Gastroesophageal sphincter (tissue), 4 donors: ENCODE measurements around the gene TMEM178B. TPM values are rescaled to one million over a fixed set of nuclear protein-coding genes. Genes with fewer than 3 reads are reported as not detected.

ENCODE experiments used
- ATAC-seq: fragments of 150-250 bp; one replicate; pipeline ENCODE4 v1.9.1; 2016; ENCODE audit warnings: mild to moderate bottlenecking, moderate library complexity
- H3K27ac ChIP-seq, 4 donors: fragments of 200-600 bp; sonication (generic) in 3 of 4; 1 replicate in 3 of 4; 2 replicates in 1 of 4; pipeline ENCODE4 v1.5.1; 2016 to 2019
- H3K27me3 ChIP-seq: fragments of 200-600 bp; sonication (generic); one replicate; pipeline ENCODE4 v1.5.1; 2019
- H3K36me3 ChIP-seq, 2 donors: fragments of 200-600 bp; sonication (generic); one replicate each; pipeline ENCODE4 v1.5.1; 2019; ENCODE audit warnings: control low read depth in 1 of 2
- H3K4me1 ChIP-seq, 3 donors: fragments of 200-600 bp; sonication (generic); 1 replicate in 2 of 3; 2 replicates in 1 of 3; pipeline ENCODE4 v1.5.1; 2016 to 2019; ENCODE audit warnings: control low read depth in 2 of 3
- H3K4me3 ChIP-seq, 2 donors: fragments of 200-600 bp; sonication (generic); one replicate each; pipeline ENCODE4 v1.5.1; 2019; ENCODE audit warnings: mild to moderate bottlenecking in 1 of 2, moderate library complexity in 1 of 2
- H3K9me3 ChIP-seq, 3 donors: fragments of 200-600 bp; sonication (generic); one replicate each; pipeline ENCODE4 v1.5.1; 2017 to 2019; ENCODE audit warnings: control low read depth in 2 of 3
- EP300 ChIP-seq: sonication (generic); formaldehyde crosslinking; IDR thresholded peaks from one replicate; pipeline ENCODE4 v1.6.1; 2017; ENCODE audit warnings: antibody characterized with exemption, mild to moderate bottlenecking
- POLR2A ChIP-seq, 2 donors: fragments of 450-650 bp; IDR thresholded peaks; one replicate each; pipeline ENCODE4 v1.6.1; 2017; ENCODE audit warnings: antibody characterized with exemption in 2 of 2, mild to moderate bottlenecking in 2 of 2, moderate library complexity in 1 of 2
- POLR2AphosphoS5 ChIP-seq: sonication (generic); formaldehyde crosslinking; IDR thresholded peaks from one replicate; pipeline ENCODE4 v1.6.1; 2017; ENCODE audit warnings: antibody characterized with exemption
- WGBS, 2 donors: methylation state at CpG; one replicate each; pipeline ENCODE4 v1.1.5; 2018; ENCODE audit warnings: low coverage in 1 of 2; 5-methylcytosine and 5-hydroxymethylcytosine counted together
- total RNA-seq, 4 donors: library from RNA; depleted of rRNA; stranded (reverse); fragments of >200 nt; gene quantifications; one replicate each; pipeline ENCODE4 v1.1.0, GENCODE V29; 2016
- TF ChIP-seq, protein P1 (sequence below), 4 experiments: fragments of 200-600 bp in 2 of 4; fragments of 450-650 bp in 2 of 4; sonication (generic) in 1 of 4; IDR thresholded peaks; one replicate each; pipeline ENCODE4 v1.5.1; 2017 to 2019; ENCODE audit warnings: antibody characterized with exemption in 4 of 4, mild to moderate bottlenecking in 2 of 4, moderate library complexity in 2 of 4

The TMEM178B gene
- total RNA-seq, 4 donors from 2014 or later, result 0.62 to 1.4 (median 1.0) TPM

GRCh38 chr7:141244435-141244834, 170.6 kb downstream of the TMEM178B start:
- no peaks in the 10 kb centered on the region for H3K36me3 ChIP-seq
- no peaks in the 10 kb centered on the region for H3K27me3 ChIP-seq
- H3K4me3 ChIP-seq, result no peak overlapping the region
- ATAC-seq, result no peak
- WGBS, 2 donors, result 70 to 88% methylated on average over 5 to 6 of the region's 6 CpGs
- TF ChIP-seq, protein P1, sequence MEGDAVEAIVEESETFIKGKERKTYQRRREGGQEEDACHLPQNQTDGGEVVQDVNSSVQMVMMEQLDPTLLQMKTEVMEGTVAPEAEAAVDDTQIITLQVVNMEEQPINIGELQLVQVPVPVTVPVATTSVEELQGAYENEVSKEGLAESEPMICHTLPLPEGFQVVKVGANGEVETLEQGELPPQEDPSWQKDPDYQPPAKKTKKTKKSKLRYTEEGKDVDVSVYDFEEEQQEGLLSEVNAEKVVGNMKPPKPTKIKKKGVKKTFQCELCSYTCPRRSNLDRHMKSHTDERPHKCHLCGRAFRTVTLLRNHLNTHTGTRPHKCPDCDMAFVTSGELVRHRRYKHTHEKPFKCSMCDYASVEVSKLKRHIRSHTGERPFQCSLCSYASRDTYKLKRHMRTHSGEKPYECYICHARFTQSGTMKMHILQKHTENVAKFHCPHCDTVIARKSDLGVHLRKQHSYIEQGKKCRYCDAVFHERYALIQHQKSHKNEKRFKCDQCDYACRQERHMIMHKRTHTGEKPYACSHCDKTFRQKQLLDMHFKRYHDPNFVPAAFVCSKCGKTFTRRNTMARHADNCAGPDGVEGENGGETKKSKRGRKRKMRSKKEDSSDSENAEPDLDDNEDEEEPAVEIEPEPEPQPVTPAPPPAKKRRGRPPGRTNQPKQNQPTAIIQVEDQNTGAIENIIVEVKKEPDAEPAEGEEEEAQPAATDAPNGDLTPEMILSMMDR (IDR thresholded peaks at IDR 0.05), result no peak
- TF ChIP-seq POLR2A (IDR thresholded peaks at IDR 0.05), result no peak
- TF ChIP-seq POLR2AphosphoS5, result no peak
- no peak for TF ChIP-seq EP300
- no peak overlapping the region for H3K27ac ChIP-seq
- no peaks in the 10 kb centered on the region for H3K4me1 ChIP-seq
- H3K9me3 ChIP-seq, result no peaks in the 10 kb centered on the region

- Histone ChIP-seq H3K9me3 (no peaks in the 10 kb centered on the region), H3K4me3 (no peak overlapping the region), H3K4me1 (no peaks in the 10 kb centered on the region), H3K36me3 (no peaks in the 10 kb centered on the region), H3K27me3 (no peaks in the 10 kb centered on the region), H3K27ac (no peak overlapping the region)
- ATAC-seq, result no peak
- WGBS, 2 donors, result 70 to 85% methylated on average over 6 of the region's 6 CpGs
- TF ChIP-seq POLR2A (IDR thresholded peaks at IDR 0.05) (no peak), POLR2AphosphoS5 (no peak), EP300 (no peak)
- TF ChIP-seq, protein P1 (IDR thresholded peaks at IDR 0.05), result no peak
These were observed 172.6 kb downstream of the TMEM178B start for GRCh38 chr7:141246426-141246825.

DNA sequence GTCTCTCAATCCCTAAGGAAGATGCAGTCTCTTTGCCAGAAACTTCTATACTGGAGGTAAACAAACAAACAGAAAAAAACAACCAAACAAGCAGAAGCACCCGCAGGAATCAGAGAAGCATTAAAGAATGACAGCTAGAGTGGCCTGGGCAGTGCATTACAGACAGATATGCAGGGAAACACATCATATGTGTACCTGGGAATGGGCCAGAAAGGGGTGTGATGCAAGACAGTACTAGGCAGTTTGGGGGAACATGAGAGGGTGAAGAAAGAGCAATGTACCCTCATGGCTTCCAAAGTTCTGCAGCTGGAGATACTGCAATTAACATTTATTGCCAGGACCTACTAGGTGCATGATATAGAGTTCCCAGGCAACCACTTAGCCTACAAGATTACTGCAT, 177.3 kb downstream of the TMEM178B start:
- 73% methylated on average over 1 of the region's 1 CpG; no CpG with 5 or more reads in 1 of the 2 donors for WGBS, 2 donors
- no peaks in the 10 kb centered on the region for H3K36me3 ChIP-seq
- ATAC-seq, result no peak
- H3K27me3 ChIP-seq, result no peaks in the 10 kb centered on the region
- H3K9me3 ChIP-seq, result peaks cover 0 to 4% (median 0%) of the 10 kb centered on the region in 3 donors
- TF ChIP-seq POLR2AphosphoS5, result no peak
- TF ChIP-seq, protein P1 (IDR thresholded peaks at IDR 0.05), result no peak
- TF ChIP-seq POLR2A (IDR thresholded peaks at IDR 0.05), result no peak
- no peak for TF ChIP-seq EP300
- H3K4me3 ChIP-seq, result no peak overlapping the region
- H3K4me1 ChIP-seq, result no peaks in the 10 kb centered on the region
- H3K27ac ChIP-seq, result no peak overlapping the region

DNA sequence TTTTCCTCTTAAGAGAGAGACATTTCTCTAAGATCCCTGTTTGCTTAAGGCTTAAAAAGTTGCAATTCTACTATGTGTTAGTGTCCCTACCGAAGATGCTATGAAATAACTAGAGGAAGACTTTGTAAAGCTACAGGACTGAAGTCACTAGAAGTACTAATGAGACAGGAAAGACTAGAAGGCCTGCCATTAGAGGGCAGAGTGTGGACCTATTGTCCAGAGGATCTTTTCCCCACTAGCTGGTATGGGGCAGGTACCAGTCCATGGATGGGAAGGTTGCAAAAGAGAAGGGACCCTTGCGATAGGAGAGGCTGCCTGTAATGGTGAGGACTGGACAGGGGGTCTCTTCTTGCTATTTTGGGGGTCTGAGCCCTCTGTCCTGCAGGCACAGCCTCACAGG, 178.1 kb downstream of the TMEM178B start:
- no peak for TF ChIP-seq EP300
- no peak for TF ChIP-seq POLR2AphosphoS5
- TF ChIP-seq POLR2A (IDR thresholded peaks at IDR 0.05), result no peak
- TF ChIP-seq, protein P1 (IDR thresholded peaks at IDR 0.05), result no peak
- ATAC-seq, result no peak
- Histone ChIP-seq H3K4me1 (no peaks in the 10 kb centered on the region), H3K27ac (no peak overlapping the region), H3K36me3 (no peaks in the 10 kb centered on the region), H3K9me3 (peaks cover 0 to 12% (median 0%) of the 10 kb centered on the region in 3 donors), H3K4me3 (no peak overlapping the region), H3K27me3 (no peaks in the 10 kb centered on the region)
- 59 to 65% methylated on average over 2 of the region's 2 CpGs for WGBS, 2 donors

DNA sequence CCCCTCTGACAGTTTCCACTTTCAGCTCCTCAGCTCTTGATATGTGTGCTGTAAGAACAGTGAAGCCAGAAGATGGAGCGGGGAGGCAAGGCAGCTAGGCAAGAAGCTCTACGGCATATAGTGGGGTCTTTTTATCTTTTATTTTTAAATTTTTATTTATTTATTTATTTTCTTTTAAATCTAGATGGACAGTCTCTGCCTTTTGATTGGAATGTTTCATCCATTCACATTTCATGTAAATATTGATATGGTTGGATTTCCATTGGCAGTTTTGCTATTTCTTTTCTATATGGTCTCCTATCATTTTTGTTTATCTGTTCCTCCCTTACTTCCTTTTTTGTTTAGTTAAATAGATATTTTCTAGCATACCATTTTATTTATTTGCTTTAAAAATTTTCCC, 183.7 kb downstream of the TMEM178B start:
- H3K27ac ChIP-seq, result no peak overlapping the region
- no peak overlapping the region for H3K4me3 ChIP-seq
- no peak for ATAC-seq
- WGBS, 2 donors, result 71 to 78% methylated on average over 2 of the region's 2 CpGs
- H3K36me3 ChIP-seq, result no peaks in the 10 kb centered on the region
- TF ChIP-seq POLR2A (IDR thresholded peaks at IDR 0.05) (no peak), EP300 (no peak), POLR2AphosphoS5 (no peak)
- TF ChIP-seq, protein P1 (IDR thresholded peaks at IDR 0.05), result no peak
- H3K9me3 ChIP-seq, result peaks cover 0 to 44% (median 0%) of the 10 kb centered on the region in 3 donors
- no peaks in the 10 kb centered on the region for H3K4me1 ChIP-seq
- no peaks in the 10 kb centered on the region for H3K27me3 ChIP-seq
